Neural cell (in vitro differentiated cells): ENCODE measurements around the gene NARF. TPM values are rescaled to one million over a fixed set of nuclear protein-coding genes. Genes with fewer than 3 reads are reported as not detected.

Experiments
- H2AFZ ChIP-seq: fragments of 200-600, 300-800 bp; sonication (generic), shearing (Covaris generic); 2 replicates; pipeline ENCODE4 v1.6.0; 2014; ENCODE audit warnings: low read depth, mild to moderate bottlenecking, antibody characterized with exemption, low read length, moderate library complexity
- H3F3A ChIP-seq: fragments of 200-600 bp; shearing (Covaris generic); 2 replicates; pipeline ENCODE4 v1.6.1; 2016; ENCODE audit warnings: mild to moderate bottlenecking, moderate library complexity, mixed read lengths, antibody characterized with exemption, low read length; ENCODE audit not compliant: insufficient read depth, poor library complexity, severe bottlenecking
- H3K27ac ChIP-seq: fragments of 200-600, 300-800 bp; sonication (generic), shearing (Covaris generic); 2 replicates; pipeline ENCODE4 v1.5.1; 2014; ENCODE audit warnings: mild to moderate bottlenecking, low read length, moderate library complexity
- H3K27me3 ChIP-seq: fragments of 300-800, 200-600 bp; sonication (generic), shearing (Covaris generic); 2 replicates; pipeline ENCODE4 v1.6.0; 2014; ENCODE audit warnings: mild to moderate bottlenecking, low read depth, low read length, moderate library complexity; ENCODE audit not compliant: insufficient read depth
- H3K36me3 ChIP-seq: fragments of 300-800, 200-600 bp; sonication (generic), shearing (Covaris generic); 2 replicates; pipeline ENCODE4 v1.5.1; 2014; ENCODE audit warnings: mild to moderate bottlenecking, antibody characterized with exemption, low read length, moderate library complexity; ENCODE audit not compliant: insufficient read depth
- H3K4me2 ChIP-seq: fragments of 300-800, 200-600 bp; sonication (generic), shearing (Covaris generic); 2 replicates; pipeline ENCODE4 v1.6.0; 2014; ENCODE audit warnings: mild to moderate bottlenecking, low read length
- H3K4me3 ChIP-seq: fragments of 300-800, 200-600 bp; sonication (generic), shearing (Covaris generic); 2 replicates; pipeline ENCODE4 v1.5.1; 2014; ENCODE audit warnings: mild to moderate bottlenecking, low read length, moderate library complexity
- H3K79me2 ChIP-seq: fragments of 200-600 bp; shearing (Covaris generic); replicated peaks from 2 replicates; pipeline ENCODE4 v1.6.0; 2014; ENCODE audit warnings: mild to moderate bottlenecking, low read length, moderate library complexity; ENCODE audit not compliant: insufficient read depth
- H3K9ac ChIP-seq: fragments of 300-800, 200-600 bp; sonication (generic), shearing (Covaris generic); 2 replicates; pipeline ENCODE4 v1.6.1; 2016; ENCODE audit warnings: mild to moderate bottlenecking, low read length, mixed read lengths
- H3K9me2 ChIP-seq: fragments of 200-600 bp; shearing (Covaris generic); 2 replicates; pipeline ENCODE4 v1.6.1; 2016; ENCODE audit warnings: mild to moderate bottlenecking, low read length, mixed read lengths; ENCODE audit not compliant: insufficient read depth
- H3K9me3 ChIP-seq: fragments of 200-600, 300-800 bp; sonication (generic), shearing (Covaris generic); 2 replicates; pipeline ENCODE4 v1.6.1; 2016; ENCODE audit warnings: mild to moderate bottlenecking, mixed run types, low read length, moderate library complexity, mixed read lengths
- H4K20me1 ChIP-seq: fragments of 200-600 bp; shearing (Covaris generic); 2 replicates; pipeline ENCODE4 v1.6.1; 2016; ENCODE audit warnings: mild to moderate bottlenecking, mixed run types; ENCODE audit not compliant: insufficient read depth
- CTCF ChIP-seq: fragments of 450-650 bp; IDR thresholded peaks from 2 replicates; pipeline ENCODE4 v1.5.1; 2014; ENCODE audit warnings: antibody characterized with exemption, mild to moderate bottlenecking, moderate library complexity; ENCODE audit not compliant: poor library complexity, severe bottlenecking
- EP300 ChIP-seq: fragments of 450-650 bp; conservative IDR thresholded peaks from 2 replicates; pipeline ENCODE4 v1.6.1; 2014; ENCODE audit warnings: antibody characterized with exemption, mild to moderate bottlenecking, moderate library complexity; ENCODE audit not compliant: poor library complexity, severe bottlenecking
- EZH2 ChIP-seq: fragments of 200-600, 300-800 bp; shearing (Covaris generic), sonication (generic); IDR thresholded peaks from 2 replicates; pipeline ENCODE4 v1.6.1; 2014; ENCODE audit warnings: antibody characterized with exemption, low read length, borderline replicate concordance, mild to moderate bottlenecking; ENCODE audit not compliant: insufficient read depth, poor library complexity, severe bottlenecking
- MXI1 ChIP-seq: fragments of 450-650 bp; conservative IDR thresholded peaks from 2 replicates; pipeline ENCODE4 v1.6.1; 2014; ENCODE audit warnings: antibody characterized with exemption, mild to moderate bottlenecking; ENCODE audit not compliant: poor library complexity, severe bottlenecking
- POLR2AphosphoS5 ChIP-seq: IDR thresholded peaks from 2 replicates; pipeline ENCODE4 v1.6.1; 2012
- RAD21 ChIP-seq: fragments of 450-650 bp; conservative IDR thresholded peaks from 2 replicates; pipeline ENCODE4 v1.6.1; 2014; ENCODE audit warnings: antibody characterized with exemption, mild to moderate bottlenecking, moderate library complexity
- REST ChIP-seq: IDR thresholded peaks from 2 replicates; pipeline ENCODE4 v1.6.1; 2012; ENCODE audit warnings: borderline replicate concordance
- SMC3 ChIP-seq: fragments of 450-650 bp; conservative IDR thresholded peaks from 2 replicates; pipeline ENCODE4 v1.6.1; 2014; ENCODE audit warnings: antibody characterized with exemption, mild to moderate bottlenecking, moderate library complexity; ENCODE audit not compliant: poor library complexity
- TAF1 ChIP-seq: IDR thresholded peaks from 2 replicates; pipeline ENCODE4 v1.6.1; 2012; ENCODE audit warnings: low read depth
- polyA plus RNA-seq: library from polyadenylated mRNA; depleted of rRNA; stranded (reverse); fragments of >200 nt; gene quantifications from 2 replicates; pipeline ENCODE4 v1.2.3, GENCODE V29; 2014

NARF gene
- polyA plus RNA-seq, 1 donor from 2014 or later = 243 TPM

- H3K27me3 ChIP-seq = no peaks in the 10 kb centered on the region
- H3K4me3 ChIP-seq = no peak overlapping the region
- H3K9me2 ChIP-seq = no peaks in the 10 kb centered on the region
- H3K36me3 ChIP-seq = no peaks in the 10 kb centered on the region
- H4K20me1 ChIP-seq = no peaks in the 10 kb centered on the region
- no peak overlapping the region for H2AFZ ChIP-seq
- H3K4me2 ChIP-seq = no peak overlapping the region
- H3K79me2 ChIP-seq = peaks cover 1% of the 10 kb centered on the region
- no peaks in the 10 kb centered on the region for H3F3A ChIP-seq
- H3K9ac ChIP-seq = no peak overlapping the region
- no peak for TF ChIP-seq REST
- TF ChIP-seq EP300 = no peak
- TF ChIP-seq RAD21 = no peak
- TF ChIP-seq SMC3 = no peak
- TF ChIP-seq TAF1 = no peak
- no peak for TF ChIP-seq CTCF
- TF ChIP-seq POLR2AphosphoS5 = no peak
- no peak for TF ChIP-seq MXI1
- TF ChIP-seq EZH2 = no peak
- H3K9me3 ChIP-seq = no peaks in the 10 kb centered on the region
- no peak overlapping the region for H3K27ac ChIP-seq
These were observed 14.2 kb upstream of the NARF start for GRCh38 chr17:82444284-82444893.

GRCh38 chr17:82444941-82445521, 13.5 kb upstream of the NARF start:
- Histone ChIP-seq H2AFZ (no peak overlapping the region), H3K36me3 (no peaks in the 10 kb centered on the region), H3K9me2 (no peaks in the 10 kb centered on the region), H3K27ac (no peak overlapping the region), H3K79me2 (peaks cover 8% of the 10 kb centered on the region), H3F3A (no peaks in the 10 kb centered on the region), H3K4me3 (no peak overlapping the region), H3K9ac (no peak overlapping the region), H3K27me3 (no peaks in the 10 kb centered on the region), H4K20me1 (no peaks in the 10 kb centered on the region), H3K4me2 (no peak overlapping the region), H3K9me3 (no peaks in the 10 kb centered on the region)
- TF ChIP-seq MXI1 (no peak), EZH2 (no peak), CTCF (no peak), POLR2AphosphoS5 (no peak), TAF1 (no peak), SMC3 (no peak), RAD21 (no peak), REST (no peak), EP300 (no peak)
